ENCODE results near the gene ITGAL.

DNA sequence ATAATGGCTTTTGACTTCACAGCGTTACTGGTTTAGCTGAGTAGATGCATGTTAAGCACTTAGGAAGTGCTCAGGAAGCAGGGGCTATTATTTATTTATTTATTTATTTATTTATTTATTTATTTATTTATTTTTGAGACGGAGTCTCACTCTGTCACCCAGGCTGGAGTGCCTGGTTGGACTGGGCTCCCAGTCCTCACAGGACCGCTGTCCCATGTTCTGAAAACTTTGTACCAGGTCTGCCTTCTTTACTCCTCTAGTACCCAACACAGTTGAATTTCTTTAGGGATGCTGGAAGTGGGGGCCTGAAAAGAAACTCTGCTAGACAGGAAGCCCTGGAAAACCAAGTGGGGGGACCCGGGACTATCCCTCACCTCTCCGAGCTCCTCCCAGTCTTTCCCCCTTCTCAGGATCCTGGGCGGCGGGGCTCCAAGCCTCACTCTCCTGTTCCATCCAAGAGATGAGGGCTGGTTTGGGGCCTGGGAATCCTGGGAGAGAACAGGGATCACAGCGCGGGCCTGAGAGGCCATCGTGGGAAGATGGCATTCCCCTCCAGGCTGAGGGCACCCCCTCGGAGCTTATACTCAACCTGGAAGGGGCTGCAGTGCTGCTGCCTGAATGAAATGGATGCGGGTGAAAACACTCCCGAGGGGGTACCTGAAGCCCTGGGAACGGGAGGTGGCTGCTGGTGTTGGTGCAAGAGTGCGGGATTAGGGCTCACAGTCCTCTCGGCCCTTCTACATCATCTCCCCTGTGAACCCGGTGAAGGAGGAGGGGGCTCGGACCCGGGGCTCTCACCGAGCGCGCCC lies 98.3 kb downstream of the ITGAL start:
- TF ChIP-seq, protein P1, sequence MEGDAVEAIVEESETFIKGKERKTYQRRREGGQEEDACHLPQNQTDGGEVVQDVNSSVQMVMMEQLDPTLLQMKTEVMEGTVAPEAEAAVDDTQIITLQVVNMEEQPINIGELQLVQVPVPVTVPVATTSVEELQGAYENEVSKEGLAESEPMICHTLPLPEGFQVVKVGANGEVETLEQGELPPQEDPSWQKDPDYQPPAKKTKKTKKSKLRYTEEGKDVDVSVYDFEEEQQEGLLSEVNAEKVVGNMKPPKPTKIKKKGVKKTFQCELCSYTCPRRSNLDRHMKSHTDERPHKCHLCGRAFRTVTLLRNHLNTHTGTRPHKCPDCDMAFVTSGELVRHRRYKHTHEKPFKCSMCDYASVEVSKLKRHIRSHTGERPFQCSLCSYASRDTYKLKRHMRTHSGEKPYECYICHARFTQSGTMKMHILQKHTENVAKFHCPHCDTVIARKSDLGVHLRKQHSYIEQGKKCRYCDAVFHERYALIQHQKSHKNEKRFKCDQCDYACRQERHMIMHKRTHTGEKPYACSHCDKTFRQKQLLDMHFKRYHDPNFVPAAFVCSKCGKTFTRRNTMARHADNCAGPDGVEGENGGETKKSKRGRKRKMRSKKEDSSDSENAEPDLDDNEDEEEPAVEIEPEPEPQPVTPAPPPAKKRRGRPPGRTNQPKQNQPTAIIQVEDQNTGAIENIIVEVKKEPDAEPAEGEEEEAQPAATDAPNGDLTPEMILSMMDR (IDR thresholded peaks at IDR 0.05), result no peak
- TF ChIP-seq POLR2A (IDR thresholded peaks at IDR 0.05), result no peak

All from testis (tissue), 2 donors.